ENCODE data around the gene NUDT3. TPM values are rescaled to one million over a fixed set of nuclear protein-coding genes. Genes with fewer than 3 reads are reported as not detected.

NUDT3 gene
- total RNA-seq, 1 donor from 2014 or later, result 16.7 TPM

DNA sequence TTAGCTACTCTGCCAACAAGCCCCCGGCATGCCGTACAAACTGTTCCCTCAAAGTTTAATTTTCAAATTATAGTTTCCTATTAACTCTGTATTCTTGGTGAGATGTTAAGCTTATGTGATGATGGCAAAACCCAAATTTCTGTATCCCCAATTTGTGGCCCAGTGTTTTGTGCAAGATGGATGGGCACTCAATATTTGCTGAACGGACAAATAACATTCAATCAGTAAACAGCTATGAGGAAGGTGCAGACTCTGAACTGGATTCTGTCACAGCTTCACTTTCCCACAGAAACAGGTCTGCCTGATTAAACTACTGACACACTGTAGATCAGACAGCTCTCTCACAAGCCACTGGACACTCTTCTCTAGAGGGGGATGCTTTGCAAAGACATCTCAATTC, 54.1 kb downstream of the NUDT3 start:
- Mint-ChIP-seq H3K27ac (ENCODE audit: unreplicated experiment) (peak overlapping the region; percentile 51), H3K4me3 (ENCODE audit: unreplicated experiment) (no peak overlapping the region), H3K36me3 (ENCODE audit: low read depth, unreplicated experiment) (peaks cover 16% of the 10 kb centered on the region), H3K9me3 (ENCODE audit: unreplicated experiment) (no peaks in the 10 kb centered on the region), H3K4me1 (ENCODE audit: low read depth, unreplicated experiment) (peaks cover 9% of the 10 kb centered on the region), H3K27me3 (ENCODE audit: low read depth, unreplicated experiment) (no peaks in the 10 kb centered on the region)
- Histone ChIP-seq H2AFZ (ENCODE audit: low read depth, low read length) (no peak overlapping the region), H3K4me3 (ENCODE audit: insufficient read depth, low read depth, low read length) (no peak overlapping the region), H3K36me3 (ENCODE audit: insufficient read depth, low read length) (peaks cover 8% of the 10 kb centered on the region), H3K4me2 (ENCODE audit: low read length) (no peak overlapping the region), H3K9ac (ENCODE audit: low read length) (no peak overlapping the region), H3K27ac (ENCODE audit: low read depth, low read length) (no peak overlapping the region), H3K4me1 (ENCODE audit: insufficient read depth, low read length) (peaks cover 8% of the 10 kb centered on the region), H3K9me3 (ENCODE audit: insufficient read depth, low read depth, low read length) (no peaks in the 10 kb centered on the region), H4K20me1 (ENCODE audit: insufficient read depth, low read length) (peaks cover 75% of the 10 kb centered on the region), H3K27me3 (ENCODE audit: insufficient read depth, low read length) (no peaks in the 10 kb centered on the region), H3K79me2 (ENCODE audit: insufficient read depth, low read length) (peaks cover 49% of the 10 kb centered on the region)
- FAIRE-seq (no peak), DNase-seq (ENCODE audit: low read depth) (no peak)
- TF ChIP-seq EZH2 (IDR thresholded peaks at IDR 0.05; ENCODE audit: insufficient read depth, low read length), result no peak
- TF ChIP-seq, protein P1, sequence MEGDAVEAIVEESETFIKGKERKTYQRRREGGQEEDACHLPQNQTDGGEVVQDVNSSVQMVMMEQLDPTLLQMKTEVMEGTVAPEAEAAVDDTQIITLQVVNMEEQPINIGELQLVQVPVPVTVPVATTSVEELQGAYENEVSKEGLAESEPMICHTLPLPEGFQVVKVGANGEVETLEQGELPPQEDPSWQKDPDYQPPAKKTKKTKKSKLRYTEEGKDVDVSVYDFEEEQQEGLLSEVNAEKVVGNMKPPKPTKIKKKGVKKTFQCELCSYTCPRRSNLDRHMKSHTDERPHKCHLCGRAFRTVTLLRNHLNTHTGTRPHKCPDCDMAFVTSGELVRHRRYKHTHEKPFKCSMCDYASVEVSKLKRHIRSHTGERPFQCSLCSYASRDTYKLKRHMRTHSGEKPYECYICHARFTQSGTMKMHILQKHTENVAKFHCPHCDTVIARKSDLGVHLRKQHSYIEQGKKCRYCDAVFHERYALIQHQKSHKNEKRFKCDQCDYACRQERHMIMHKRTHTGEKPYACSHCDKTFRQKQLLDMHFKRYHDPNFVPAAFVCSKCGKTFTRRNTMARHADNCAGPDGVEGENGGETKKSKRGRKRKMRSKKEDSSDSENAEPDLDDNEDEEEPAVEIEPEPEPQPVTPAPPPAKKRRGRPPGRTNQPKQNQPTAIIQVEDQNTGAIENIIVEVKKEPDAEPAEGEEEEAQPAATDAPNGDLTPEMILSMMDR (IDR thresholded peaks at IDR 0.05; ENCODE audit: insufficient read depth, low read depth, low read length), result no peak

DNA sequence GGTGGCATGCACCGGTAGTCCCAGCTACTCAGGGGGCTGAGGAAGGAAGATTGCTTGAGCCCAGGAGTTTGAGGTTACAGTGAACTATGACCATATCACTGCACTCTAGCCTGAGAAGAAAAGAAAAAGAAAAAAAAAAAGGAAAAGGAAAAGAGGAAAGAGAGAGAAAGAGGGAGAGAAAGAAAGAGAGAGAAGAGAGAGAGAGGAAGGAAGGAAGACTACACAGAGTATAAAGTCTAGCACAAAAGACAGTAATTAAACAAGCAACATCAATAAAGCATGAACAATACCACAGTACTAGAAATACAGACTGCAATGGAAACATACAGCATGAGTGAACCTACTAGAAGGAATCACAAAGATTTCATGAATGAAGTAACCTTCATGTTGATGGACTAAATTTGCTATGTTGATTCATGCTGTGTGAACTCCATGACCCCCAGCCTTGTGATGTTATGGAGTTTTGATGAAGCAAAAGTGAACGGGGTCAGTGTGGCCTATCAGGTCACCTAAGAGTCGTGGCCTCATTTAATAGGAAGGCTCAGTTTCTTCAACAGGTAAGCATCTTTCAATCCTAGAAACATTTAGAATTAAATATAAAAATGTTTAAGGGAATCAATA, 57.6 kb downstream of the NUDT3 start:
- Histone ChIP-seq H4K20me1 (ENCODE audit: insufficient read depth, low read length) (peaks cover 58% of the 10 kb centered on the region), H3K9me3 (ENCODE audit: insufficient read depth, low read depth, low read length) (no peaks in the 10 kb centered on the region), H3K36me3 (ENCODE audit: insufficient read depth, low read length) (peaks cover 3% of the 10 kb centered on the region), H3K4me1 (ENCODE audit: insufficient read depth, low read length) (no peaks in the 10 kb centered on the region), H3K4me3 (ENCODE audit: insufficient read depth, low read depth, low read length) (no peak overlapping the region), H3K9ac (ENCODE audit: low read length) (no peak overlapping the region), H3K27me3 (ENCODE audit: insufficient read depth, low read length) (no peaks in the 10 kb centered on the region), H3K79me2 (ENCODE audit: insufficient read depth, low read length) (peaks cover 38% of the 10 kb centered on the region), H3K27ac (ENCODE audit: low read depth, low read length) (no peak overlapping the region), H3K4me2 (ENCODE audit: low read length) (no peak overlapping the region), H2AFZ (ENCODE audit: low read depth, low read length) (no peak overlapping the region)
- TF ChIP-seq EZH2 (IDR thresholded peaks at IDR 0.05; ENCODE audit: insufficient read depth, low read length), result no peak
- TF ChIP-seq, protein P1 (IDR thresholded peaks at IDR 0.05; ENCODE audit: insufficient read depth, low read depth, low read length), result no peak
- FAIRE-seq (no peak), DNase-seq (ENCODE audit: low read depth) (no peak)
- Mint-ChIP-seq H3K36me3 (ENCODE audit: low read depth, unreplicated experiment) (peaks cover 5% of the 10 kb centered on the region), H3K27me3 (ENCODE audit: low read depth, unreplicated experiment) (no peaks in the 10 kb centered on the region), H3K4me1 (ENCODE audit: low read depth, unreplicated experiment) (peaks cover 4% of the 10 kb centered on the region), H3K27ac (ENCODE audit: unreplicated experiment) (no peak overlapping the region), H3K9me3 (ENCODE audit: unreplicated experiment) (no peaks in the 10 kb centered on the region), H3K4me3 (ENCODE audit: unreplicated experiment) (no peak overlapping the region)

DNA sequence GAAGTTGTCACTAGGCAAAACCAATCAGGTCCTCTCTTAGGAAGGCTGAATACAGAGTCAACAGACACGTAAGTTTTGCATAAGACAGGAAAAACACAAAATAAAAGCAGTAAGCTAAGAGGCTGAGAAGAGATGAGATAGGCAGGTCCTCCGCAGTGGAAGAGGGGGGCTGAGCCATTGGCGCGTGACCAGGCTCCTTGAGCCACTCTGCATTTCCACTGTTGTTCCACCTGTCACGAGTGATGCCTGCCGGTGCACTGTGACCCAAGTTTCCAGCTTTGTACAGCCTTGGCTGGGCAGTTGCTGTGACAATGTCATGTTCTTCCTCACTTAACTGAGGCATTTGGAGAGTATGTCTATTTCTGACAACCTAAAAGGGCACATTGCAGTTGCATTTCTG, 58.6 kb downstream of the NUDT3 start:
- Histone ChIP-seq H3K4me3 (ENCODE audit: insufficient read depth, low read depth, low read length) (no peak overlapping the region), H3K4me1 (ENCODE audit: insufficient read depth, low read length) (no peaks in the 10 kb centered on the region), H3K27me3 (ENCODE audit: insufficient read depth, low read length) (no peaks in the 10 kb centered on the region), H3K4me2 (ENCODE audit: low read length) (no peak overlapping the region), H3K36me3 (ENCODE audit: insufficient read depth, low read length) (peaks cover 3% of the 10 kb centered on the region), H3K9ac (ENCODE audit: low read length) (no peak overlapping the region), H3K27ac (ENCODE audit: low read depth, low read length) (no peak overlapping the region), H3K79me2 (ENCODE audit: insufficient read depth, low read length) (peaks cover 34% of the 10 kb centered on the region), H4K20me1 (ENCODE audit: insufficient read depth, low read length) (peaks cover 50% of the 10 kb centered on the region), H2AFZ (ENCODE audit: low read depth, low read length) (no peak overlapping the region), H3K9me3 (ENCODE audit: insufficient read depth, low read depth, low read length) (no peaks in the 10 kb centered on the region)
- no peaks in the 10 kb centered on the region for H3K9me3 Mint-ChIP-seq (ENCODE audit: unreplicated experiment)
- no peak overlapping the region for H3K4me3 Mint-ChIP-seq (ENCODE audit: unreplicated experiment)
- peaks cover 4% of the 10 kb centered on the region for H3K4me1 Mint-ChIP-seq (ENCODE audit: low read depth, unreplicated experiment)
- no peaks in the 10 kb centered on the region for H3K27me3 Mint-ChIP-seq (ENCODE audit: low read depth, unreplicated experiment)
- TF ChIP-seq, protein P1 (IDR thresholded peaks at IDR 0.05; ENCODE audit: insufficient read depth, low read depth, low read length), result no peak
- TF ChIP-seq EZH2 (IDR thresholded peaks at IDR 0.05; ENCODE audit: insufficient read depth, low read length), result no peak
- no peak overlapping the region for H3K27ac Mint-ChIP-seq (ENCODE audit: unreplicated experiment)
- FAIRE-seq, result no peak
- peaks cover 5% of the 10 kb centered on the region for H3K36me3 Mint-ChIP-seq (ENCODE audit: low read depth, unreplicated experiment)
- no peak for DNase-seq (ENCODE audit: low read depth)

Measured in astrocyte (in vitro differentiated cells and primary cell).